CD4-positive, alpha-beta T cell treated with Interferon gamma for 1 hour (primary cell): ENCODE results near the gene NUDT13.
"Not testable (repeated sequence)": the region's sequence is repeated elsewhere in the genome, so short reads cannot be mapped to it uniquely, and the experiment has no call there.

ENCODE experiments used
- DNase-seq: peaks from one replicate; pipeline ENCODE4 v3.0.0-alpha.2; 2020

The NUDT13 gene

DNA sequence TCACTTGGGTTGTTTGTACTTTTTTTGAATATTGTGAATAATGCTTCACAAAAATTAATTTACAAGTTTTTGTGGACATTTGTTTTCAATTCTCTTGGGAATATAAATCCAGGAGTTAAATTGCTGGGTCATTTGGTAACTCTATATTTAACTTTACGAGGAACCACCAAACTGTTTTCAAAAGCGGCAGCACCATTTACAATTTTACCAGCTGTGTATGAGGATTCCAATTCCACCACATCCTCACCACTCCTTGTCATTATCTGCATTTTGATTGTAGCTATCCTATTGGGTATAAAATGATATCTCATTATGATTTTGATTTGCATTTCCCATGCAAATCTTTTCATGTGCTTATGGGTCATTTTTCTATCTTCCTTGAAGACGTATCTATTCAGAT, 4.0 kb upstream of the NUDT13 start:
- DNase-seq: no peak

DNA sequence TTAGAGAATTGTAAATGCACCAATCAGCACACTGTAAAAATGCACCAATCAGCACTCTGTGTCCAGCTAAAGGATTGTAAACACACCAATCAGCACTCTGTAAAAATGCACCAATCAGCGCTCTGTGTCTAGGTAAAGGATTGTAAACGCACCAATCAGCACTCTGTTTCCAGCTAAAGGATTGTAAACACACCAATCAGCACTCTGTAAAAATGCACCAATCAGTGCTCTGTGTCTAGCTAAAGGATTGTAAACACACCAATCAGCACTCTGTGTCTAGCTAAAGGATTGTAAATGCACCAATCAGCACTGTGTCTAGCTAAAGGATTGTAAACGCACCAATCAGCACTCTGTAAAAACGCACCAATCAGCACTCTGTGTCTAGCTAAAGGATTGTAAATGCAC, 1.0 kb upstream of the NUDT13 start:
- not testable (repeated sequence) for DNase-seq

DNA sequence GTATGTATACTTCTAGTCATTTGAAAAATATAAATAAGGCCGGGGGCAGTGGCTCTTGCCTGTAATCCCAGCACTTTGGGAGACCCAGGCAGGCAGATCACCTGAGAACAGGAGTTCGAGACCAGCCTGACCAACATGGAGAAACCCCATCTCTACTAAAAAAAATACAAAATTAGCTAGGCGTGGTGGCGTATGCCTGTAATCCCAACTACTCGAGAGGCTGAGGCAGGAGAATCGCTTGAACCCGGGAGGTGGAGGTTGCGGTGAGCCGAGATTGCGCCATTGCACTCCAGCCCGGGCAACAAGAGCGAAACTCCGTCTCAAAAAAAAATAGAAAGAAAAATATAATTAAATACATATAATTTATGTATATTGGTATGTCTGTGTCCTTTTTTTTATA, 1.8 kb downstream of the NUDT13 start:
- DNase-seq: not testable (repeated sequence)

DNA sequence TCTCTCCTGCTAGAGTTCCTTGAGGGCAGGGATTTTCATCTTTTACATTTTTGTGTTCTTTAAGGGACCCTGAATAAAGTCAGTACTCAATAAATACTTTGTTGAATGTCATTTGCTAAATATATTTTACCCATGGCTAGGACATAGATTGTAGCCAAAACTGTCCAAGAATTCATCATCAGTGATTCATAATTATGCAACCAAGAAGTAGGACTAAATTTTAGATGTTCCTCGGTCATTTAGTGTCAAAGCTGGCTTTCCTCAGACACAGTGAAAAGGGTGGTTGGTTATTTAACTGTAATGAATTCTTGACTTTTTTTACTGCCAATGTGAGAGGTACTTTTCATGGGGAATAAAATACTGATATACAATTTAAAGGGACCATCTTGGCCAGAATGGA, 3.3 kb downstream of the NUDT13 start:
- no peak for DNase-seq

DNA sequence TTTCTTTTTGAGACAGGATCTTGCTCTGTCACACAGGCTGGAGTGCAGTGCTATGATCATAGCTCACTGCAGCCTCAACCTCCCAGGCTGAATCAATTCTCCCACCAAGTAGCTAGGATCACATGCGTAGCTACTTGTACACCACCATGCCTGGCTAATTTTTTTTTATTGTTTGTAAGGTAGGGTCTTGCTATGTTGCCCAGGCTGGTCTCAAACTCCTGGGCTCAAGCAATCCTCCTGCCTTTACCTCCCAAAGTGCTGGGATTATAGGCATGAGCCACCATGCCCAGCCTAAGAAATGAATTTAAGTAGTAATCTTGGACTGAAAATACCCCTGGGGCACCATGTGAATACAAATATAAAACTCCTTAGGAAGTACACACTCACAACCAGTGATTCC, 5.8 kb downstream of the NUDT13 start:
- DNase-seq: no peak

DNA sequence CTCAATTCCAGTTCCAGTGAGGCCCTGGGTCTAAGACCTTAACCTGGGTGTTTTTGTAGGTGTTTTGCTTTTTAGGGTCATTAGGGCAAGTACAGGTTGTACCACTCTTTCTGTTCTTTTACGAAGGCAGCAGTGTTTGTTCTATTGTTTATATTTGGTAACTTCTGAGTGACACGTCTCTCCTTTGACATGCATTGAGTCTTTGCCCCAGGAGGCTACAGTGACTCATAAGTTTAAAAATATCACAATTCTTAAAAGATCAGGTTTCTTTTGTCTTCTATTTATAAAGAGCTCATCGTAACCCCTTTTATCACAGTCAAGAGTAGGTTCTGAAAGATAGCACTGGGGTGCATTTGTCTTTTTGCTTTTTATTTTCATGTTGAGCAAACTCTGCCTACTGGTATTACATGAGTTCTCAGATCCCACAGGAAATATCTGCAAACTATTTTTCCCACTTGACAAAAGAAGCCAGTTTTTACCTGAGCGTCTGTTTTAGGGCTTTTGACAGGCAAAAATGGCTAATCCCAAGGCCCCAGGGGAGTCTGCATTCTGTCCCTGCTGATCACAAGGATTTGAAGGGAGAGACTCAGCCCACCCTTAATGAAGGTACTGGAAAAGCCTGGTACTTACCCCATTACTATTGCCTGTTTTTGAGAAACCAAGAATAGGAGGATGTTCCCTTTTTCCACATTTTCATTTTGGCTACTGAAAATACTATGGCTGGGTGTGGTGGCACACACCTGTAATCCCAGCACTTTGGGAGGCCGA, 7.9 kb downstream of the NUDT13 start:
- no peak for DNase-seq

DNA sequence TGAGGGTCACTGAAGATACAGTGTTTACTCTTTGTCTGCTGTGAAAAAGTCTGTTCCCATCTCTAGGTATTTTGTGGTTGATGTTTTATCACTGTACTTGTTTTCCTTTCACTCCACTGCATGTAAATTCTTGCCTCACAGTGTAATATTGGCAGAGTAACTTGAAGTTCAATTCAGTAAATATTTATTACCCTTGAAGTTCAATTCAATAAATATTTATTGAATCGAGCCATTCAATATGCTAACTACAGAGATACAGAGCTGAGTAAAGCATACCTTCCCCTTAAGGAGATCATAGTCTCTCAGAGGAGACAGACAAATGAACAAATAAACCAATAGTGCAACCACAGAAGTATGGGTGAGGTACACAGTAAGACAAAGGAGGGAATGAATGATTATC, 9.2 kb downstream of the NUDT13 start:
- no peak for DNase-seq

DNA sequence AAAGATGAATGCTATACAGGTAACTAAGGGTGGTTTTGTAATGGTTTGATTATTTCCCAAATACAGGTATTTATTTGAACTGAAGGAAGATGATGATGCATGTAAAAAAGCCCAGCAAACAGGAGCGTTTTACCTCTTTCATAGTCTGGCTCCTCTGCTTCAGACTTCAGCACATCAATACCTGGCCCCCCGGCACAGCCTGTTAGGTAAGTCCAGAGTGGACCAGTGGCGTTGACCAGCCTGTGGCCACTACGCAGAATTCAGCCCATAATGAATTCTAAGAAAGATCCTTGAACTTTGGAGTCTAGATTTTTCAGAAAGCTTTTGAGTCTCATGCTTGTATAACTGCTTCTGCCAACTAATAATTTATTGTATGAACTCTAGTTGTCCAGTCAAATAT, 9.7 kb downstream of the NUDT13 start:
- DNase-seq: no peak

DNA sequence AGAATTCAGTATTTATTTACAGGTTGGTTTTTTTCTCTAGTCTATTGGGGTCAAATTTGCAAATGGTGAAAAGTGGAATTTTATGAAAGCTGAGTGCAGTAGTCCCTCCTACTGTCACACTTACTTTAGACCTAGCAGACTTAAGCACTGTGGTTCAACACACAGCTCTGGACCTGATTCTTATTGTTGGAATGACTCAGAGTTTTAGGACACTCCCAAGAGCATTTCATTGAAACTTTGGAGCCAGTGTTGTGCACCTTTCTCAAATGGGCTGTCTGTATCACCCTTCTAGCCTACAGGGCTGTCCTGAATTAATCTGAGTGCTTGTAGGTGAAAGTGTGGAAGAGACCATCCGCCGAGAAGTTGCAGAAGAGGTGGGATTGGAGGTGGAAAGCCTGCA, 16.1 kb downstream of the NUDT13 start:
- no peak for DNase-seq

DNA sequence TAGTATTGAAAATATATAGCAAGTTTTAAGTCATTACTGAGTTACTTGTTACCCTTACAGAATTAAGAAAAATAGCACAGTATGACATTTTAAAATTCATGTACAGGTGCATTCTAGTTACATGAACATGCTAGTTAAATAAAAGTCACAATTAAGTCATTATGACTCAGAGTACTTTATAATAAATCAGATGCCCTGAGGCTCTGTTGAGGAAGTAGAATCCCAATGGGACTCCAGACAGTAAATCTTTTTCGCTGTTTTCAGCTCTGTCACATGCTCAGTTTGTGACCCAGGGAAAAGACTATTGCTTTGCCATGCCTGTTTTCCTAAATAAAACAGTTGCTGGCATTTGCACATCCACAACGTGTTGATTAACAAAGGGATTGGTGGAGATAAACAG, 21.0 kb downstream of the NUDT13 start:
- DNase-seq: no peak

DNA sequence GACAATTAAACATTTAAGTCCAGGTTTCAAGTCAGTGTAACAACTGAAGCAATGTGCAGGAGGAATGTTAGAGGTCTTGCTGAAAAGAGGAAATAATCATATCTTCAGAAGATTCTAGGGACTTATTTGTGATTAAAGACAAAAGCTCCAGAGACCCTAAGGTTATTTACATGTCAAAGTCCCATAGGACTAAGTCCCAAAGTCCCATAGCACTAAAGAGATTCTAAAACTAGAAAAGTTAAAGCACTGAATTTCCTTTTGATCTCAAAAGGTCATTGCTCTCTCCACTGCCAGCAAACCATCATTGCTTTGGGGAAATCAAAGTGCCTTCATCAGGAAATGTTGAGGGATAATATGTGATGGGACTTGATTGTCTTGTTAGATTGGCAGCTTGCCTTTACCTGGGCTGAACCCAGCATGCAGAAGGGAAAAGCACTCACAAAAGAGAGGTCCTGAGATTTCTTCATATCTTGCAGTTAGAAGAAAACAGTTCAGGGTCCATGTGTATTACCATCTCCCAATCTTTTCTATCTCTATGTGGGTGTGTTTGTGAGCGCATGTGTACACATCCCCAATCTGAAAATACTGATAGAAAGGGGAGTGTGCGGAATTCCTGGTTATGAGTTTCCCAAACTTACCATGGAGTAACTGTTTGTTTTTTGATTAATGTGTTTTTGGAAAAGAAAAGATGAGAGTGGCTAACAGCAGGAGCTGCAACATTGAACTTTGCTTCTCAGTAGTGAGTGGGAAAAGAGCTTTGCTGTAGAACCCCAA, 21.8 kb downstream of the NUDT13 start:
- DNase-seq: no peak

DNA sequence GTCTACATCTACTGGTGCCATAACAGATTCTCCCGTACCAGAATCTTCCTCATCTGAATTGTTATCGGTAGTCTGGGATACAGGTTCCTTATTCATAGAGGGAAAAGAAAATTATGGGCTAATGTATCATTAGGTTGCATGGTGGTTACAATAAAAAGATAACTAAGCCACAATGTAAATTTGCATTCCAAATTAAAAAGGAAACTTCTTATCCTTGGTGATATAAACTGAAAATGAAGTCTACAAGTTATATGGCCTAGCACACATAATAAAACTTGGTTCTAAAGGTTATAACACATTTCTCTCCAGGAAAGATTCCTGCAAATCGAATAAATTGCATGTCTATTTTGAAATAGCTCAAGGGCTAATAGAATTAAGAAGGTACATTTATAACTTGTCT, 24.5 kb downstream of the NUDT13 start:
- no peak for DNase-seq

DNA sequence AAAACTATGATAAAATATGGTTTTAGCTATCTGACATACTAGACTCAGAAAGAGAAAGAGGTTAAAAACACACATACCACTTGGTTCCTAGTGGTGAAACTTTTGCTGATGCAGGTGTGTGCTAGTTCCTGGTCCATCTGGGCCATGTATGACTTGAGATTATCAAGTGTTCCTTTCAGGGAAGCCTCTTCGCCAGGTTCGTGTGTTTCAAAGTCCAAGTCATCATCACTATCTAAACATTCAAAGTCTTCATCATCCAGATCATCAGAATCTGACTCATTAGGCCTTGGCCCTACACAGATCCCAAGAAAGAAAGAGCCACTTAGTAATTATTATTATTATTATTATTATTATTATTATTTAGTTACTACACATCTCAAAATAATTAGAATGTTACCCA, 26.4 kb downstream of the NUDT13 start:
- DNase-seq: no peak

DNA sequence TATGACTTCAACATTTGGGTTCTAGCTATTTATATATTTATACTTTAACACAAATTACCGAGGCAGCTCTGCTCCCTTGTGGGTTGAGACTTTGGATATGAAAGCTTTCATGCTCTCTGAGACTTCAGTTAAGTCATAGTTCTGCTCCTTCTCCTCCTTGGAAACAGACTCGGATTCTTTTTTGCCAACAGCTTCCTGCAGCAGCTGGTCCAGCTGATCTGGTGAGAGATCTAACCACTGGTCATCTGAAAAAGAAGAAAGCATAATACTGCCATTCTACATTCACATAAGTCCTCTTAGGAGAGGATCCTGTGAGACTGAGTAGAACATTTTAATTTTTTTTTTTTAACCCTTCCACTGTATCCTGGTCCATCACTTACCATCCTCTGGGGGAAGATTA, 29.0 kb downstream of the NUDT13 start:
- no peak for DNase-seq

DNA sequence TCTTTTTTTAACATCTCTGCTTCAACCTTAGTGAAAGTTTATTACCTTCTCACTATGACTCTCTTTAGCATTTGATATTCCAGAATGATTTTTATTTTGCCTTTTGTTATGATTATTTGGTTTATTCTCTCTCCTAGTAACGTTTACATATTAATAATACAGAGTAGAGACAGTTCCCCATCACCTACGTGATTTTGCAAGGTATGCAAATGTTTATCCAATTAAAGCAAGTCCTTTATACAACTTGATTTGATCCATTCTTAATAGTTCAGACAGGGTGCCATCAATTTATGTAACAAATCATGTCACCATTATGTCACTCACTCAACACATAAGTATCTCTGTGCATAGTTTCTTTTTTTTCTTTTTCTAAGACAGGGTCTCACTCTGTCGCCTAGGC, 31.3 kb downstream of the NUDT13 start:
- no peak for DNase-seq

DNA sequence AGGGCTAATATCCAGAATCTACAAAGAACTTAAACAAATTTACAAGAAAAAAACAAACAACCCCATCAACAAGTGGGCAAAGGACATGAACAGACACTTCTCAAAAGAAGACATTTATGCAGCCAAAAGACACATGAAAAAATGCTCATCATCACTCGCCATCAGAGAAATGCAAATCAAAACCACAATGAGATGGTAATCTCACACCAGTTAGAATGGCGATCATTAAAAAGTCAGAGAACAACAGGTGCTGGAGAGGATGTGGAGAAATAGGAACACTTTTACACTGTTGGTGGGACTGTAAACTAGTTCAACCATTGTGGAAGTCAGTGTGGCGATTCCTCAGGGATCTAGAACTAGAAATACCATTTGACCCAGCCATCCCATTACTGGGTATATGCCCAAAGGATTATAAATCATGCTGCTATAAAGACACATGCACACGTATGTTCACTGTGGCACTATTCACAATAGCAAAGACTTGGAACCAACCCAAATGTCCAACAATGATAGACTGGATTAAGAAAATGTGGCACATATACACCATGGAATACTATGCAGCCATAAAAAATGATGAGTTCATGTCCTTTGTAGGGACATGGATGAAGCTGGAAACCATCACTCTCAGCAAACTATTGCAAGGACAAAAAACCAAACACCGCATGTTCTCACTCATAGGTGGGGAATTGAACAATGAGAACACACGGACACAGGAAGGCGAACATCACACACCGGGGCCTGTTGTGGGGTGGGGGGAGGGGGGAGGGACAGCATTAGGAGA, 40.6 kb downstream of the NUDT13 start:
- DNase-seq: not testable (repeated sequence)

DNA sequence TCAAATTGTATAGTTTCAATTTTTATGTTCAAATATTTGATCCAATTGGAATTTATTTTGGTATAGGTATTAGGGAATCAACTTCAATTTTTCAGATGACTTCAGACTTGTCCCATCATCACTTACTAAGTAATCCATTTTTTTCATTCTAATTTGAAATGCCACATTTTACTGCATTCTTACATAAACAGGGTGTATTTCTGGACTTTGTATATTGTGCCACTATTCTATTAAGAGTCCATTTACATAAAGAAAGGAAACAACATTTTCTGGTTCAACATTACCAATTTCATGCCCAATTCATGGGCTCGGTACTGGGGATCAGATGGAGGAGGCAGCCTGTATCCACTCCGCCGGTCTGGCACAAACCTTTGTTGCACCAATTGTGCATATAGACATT, 41.8 kb downstream of the NUDT13 start:
- no peak for DNase-seq

DNA sequence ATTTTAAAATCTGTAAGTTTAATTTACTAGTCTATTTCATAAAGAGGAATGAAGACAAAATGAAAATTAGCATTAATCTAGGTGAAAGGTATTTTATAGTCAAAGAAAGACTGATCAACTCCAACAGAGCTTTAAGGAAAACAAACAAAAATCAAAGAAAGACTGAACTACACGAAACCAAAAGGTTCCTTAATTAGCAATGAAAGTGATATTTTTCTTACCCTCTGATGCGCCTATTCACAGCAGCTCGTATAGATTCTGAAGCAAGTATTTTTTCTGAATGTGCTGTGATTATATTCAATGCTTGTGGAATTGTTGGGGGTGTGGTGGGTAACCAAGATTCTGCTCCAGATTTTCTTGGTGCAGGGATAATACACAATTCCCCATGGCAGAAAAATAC, 45.8 kb downstream of the NUDT13 start:
- DNase-seq: no peak

DNA sequence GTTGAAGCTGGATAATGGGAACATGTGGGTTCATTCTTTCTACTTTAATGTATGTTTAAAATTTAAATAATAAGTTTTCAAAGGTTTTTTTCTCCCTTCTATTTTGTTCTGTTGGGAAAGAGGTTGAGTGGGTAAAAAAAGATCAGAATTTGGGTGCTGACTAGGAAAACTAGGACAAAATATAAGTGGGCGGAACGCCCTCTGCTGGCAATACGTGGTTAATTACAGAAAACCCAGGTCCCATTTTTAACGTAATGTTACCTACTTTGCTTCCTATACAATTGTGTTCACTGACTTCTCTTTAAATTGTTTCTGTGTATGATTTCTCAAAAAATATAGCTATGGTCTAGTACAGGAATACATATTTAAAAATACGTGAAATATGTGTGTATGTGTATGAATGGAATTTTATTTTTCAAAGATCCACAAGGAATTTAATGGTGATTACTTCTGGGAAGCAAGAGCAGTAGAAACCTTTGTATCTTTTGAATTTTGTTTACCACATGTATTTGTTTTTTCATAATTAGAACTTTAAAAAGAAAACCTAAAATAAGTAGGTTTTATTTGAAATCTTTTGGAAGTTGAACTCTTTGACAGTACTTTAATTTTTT, 48.9 kb downstream of the NUDT13 start:
- peak; percentile 33 for DNase-seq

DNA sequence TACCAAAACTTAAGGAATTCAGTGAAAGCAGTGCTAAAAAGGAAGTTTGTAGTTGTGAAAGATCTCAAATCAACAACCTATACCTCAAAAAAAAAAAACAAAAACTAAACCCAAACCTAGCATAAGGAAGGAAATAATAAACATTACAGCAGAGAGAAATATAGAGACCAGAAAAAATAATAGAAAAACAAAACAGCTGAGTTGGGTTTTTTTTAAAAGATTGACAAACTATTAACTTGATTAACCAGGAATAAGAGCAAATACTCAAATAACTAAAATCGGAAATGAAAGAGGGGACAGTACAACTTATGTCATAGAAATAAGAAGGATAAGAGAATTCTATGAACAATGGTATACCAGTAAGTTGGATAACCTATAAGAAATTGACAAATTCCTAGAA, 50.8 kb downstream of the NUDT13 start:
- DNase-seq: no peak

DNA sequence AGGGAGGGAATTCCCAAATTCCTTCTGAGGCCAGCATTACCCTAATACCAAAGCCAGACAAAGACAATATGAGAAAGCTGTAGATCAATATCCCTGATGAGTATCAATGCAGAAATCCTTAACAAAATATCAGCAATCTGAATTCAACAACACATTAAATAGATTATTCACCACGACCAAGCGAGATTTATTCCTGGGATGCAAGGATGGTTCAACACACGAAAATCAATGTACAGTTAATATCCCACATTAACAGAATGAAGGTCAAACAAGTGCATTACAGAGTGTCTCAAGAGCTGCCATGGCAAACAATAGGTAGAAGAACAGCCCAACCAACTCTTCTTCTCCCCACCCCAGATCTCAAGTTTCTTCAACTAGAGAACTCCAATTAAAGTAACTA, 51.4 kb downstream of the NUDT13 start:
- no peak for DNase-seq

DNA sequence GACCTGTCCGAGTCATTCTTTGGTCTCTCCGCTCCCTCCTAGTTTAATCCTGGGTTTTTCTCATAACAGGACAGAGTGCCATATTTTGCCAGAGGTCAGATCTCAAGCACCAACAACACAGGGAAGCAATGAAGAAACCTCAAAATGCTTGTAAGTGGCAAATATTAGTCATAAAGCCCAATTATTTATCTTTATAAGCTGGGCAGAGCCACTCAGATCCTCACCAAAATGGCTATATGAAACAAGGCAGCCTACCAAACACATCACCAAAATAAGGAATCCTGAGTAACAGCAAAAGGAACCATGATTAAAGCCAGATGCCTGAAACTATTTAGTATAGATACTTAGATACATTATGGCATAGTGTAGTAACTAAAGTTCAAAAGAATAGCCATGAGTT, 52.8 kb downstream of the NUDT13 start:
- DNase-seq: no peak

DNA sequence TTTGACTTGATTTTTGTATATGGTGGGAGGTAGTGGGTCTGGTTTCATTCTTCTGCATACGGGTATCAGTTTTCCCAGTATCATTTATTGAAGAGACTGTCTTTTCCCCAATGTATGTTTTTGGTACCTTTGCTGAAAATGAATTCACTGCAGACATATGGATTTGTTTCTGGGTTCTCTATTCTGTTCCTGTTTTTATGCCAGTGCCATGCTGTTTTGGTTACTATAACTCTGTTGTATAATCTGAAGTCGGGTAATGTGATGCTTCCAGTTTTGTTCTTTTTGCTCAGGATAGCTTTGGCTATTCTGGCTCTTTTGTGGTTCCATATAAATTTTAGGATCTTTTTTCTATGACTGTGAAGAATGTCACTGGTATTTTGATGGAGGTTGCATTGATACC, 56.7 kb downstream of the NUDT13 start:
- no peak for DNase-seq

DNA sequence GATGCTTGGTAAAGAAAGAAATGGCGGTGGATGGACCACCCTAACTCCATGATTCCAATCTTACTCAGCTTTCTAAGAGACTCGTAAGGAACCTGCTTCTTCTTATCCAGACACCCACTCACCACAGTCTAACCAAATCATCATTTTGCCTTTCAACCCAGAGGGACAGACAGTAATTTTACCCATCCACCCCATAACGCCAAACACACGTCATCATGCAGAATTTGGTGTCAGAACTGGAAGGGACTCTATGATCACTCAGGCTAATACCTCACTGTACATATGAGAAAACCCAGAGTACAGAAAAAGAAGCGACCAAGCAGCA, 57.2 kb downstream of the NUDT13 start:
- DNase-seq: peak; percentile 3
